NCI-H1105 treated with DMSO at 0.1 percent for 48 hours (cell line): ENCODE measurements around the gene RNF157.
"Not testable (repeated sequence)": the region's sequence is repeated elsewhere in the genome, so short reads cannot be mapped to it uniquely, and the experiment has no call there.

Source experiments
- DNase-seq: peaks from one replicate; lab custom pipeline; 2025; lab: John Stamatoyannopoulos, UW

RNF157 gene

GRCh38 chr17:76188213-76189016, 51.9 kb downstream of the RNF157 start:
- DNase-seq: no peak

- not testable (repeated sequence) for DNase-seq
These were observed 53.5 kb downstream of the RNF157 start for GRCh38 chr17:76186774-76187173.

- DNase-seq: no peak
These were observed 56.0 kb downstream of the RNF157 start for GRCh38 chr17:76184290-76184689.

- DNase-seq: peak; percentile 82
These were observed 58.1 kb downstream of the RNF157 start for GRCh38 chr17:76182016-76182764.

GRCh38 chr17:76179496-76180467, 60.5 kb downstream of the RNF157 start:
- no peak for DNase-seq

- no peak for DNase-seq
These were observed 62.2 kb downstream of the RNF157 start for GRCh38 chr17:76178124-76178523.

GRCh38 chr17:76176701-76177574, 63.4 kb downstream of the RNF157 start:
- DNase-seq: no peak

- DNase-seq: no peak
These were observed 66.3 kb downstream of the RNF157 start for GRCh38 chr17:76174037-76174436.

GRCh38 chr17:76173474-76173873, 66.8 kb downstream of the RNF157 start:
- DNase-seq: no peak

GRCh38 chr17:76171706-76172105, 68.6 kb downstream of the RNF157 start:
- no peak for DNase-seq

GRCh38 chr17:76170114-76170513, 70.2 kb downstream of the RNF157 start:
- DNase-seq: no peak

GRCh38 chr17:76166906-76167305, 73.4 kb downstream of the RNF157 start:
- DNase-seq: no peak

- DNase-seq: no peak
These were observed 74.1 kb downstream of the RNF157 start for GRCh38 chr17:76166168-76166567.

GRCh38 chr17:76164331-76164730, 76.0 kb downstream of the RNF157 start:
- no peak for DNase-seq

- no peak for DNase-seq
These were observed 76.4 kb downstream of the RNF157 start for GRCh38 chr17:76163919-76164318.

- no peak for DNase-seq
These were observed 78.5 kb downstream of the RNF157 start for GRCh38 chr17:76161619-76162266.

- no peak for DNase-seq
These were observed 79.3 kb downstream of the RNF157 start for GRCh38 chr17:76160896-76161528.

- DNase-seq: no peak
These were observed 81.1 kb downstream of the RNF157 start for GRCh38 chr17:76159157-76159556.

GRCh38 chr17:76157759-76158158, 82.5 kb downstream of the RNF157 start:
- no peak for DNase-seq

- no peak for DNase-seq
These were observed 83.7 kb downstream of the RNF157 start for GRCh38 chr17:76156662-76156991.
